PC-9 (cell line): Measurements from ENCODE around the gene SH3RF3. TPM values are rescaled to one million over a fixed set of nuclear protein-coding genes. Genes with fewer than 3 reads are reported as not detected.

Experiments
- BruUV-seq: library from RNA; stranded (reverse); fragments of 400-500 nt; replicated peaks from 2 replicates; lab custom pipeline; 2021; lab: Mats Ljungman, UMichigan
- CTCF ChIA-PET: fragments of 300-600 bp; sonication (Branson Sonifier 250); formaldehyde crosslinking; loops from one replicate; lab custom pipeline; 2022; ENCODE audit warnings: antibody characterized with exemption; lab: Charles Lee
- POLR2A ChIA-PET: fragments of 300-600 bp; sonication (Branson Sonifier 250); formaldehyde crosslinking; loops from one replicate; lab custom pipeline; 2022; ENCODE audit warnings: antibody characterized with exemption; ENCODE audit not compliant: unreplicated experiment; lab: Charles Lee
- DNase-seq, 2 experiments: peaks; one replicate each; pipeline versions ENCODE4 v3.0.0 to v3.0.0-alpha.2; 2015 to 2022; ENCODE audit warnings: mixed read lengths in 1 of 2
- H2AFZ ChIP-seq: fragments of 200-600 bp; sonication (generic); 2 replicates; pipeline ENCODE4 v1.8.1; 2017; ENCODE audit warnings: antibody characterized with exemption
- H3F3A ChIP-seq: fragments of 200-600 bp; sonication (generic); 2 replicates; pipeline ENCODE4 v1.8.1; 2017; ENCODE audit warnings: antibody characterized with exemption, mild to moderate bottlenecking, low read depth; ENCODE audit not compliant: insufficient read depth
- H3K27ac ChIP-seq: fragments of 200-600 bp; sonication (generic); 2 replicates; pipeline ENCODE4 v1.6.1; 2016; ENCODE audit warnings: mixed run types
- H3K27me3 ChIP-seq: fragments of 200-600 bp; sonication (generic); 2 replicates; pipeline ENCODE4 v1.6.1; 2016; ENCODE audit warnings: low read depth, mixed run types; ENCODE audit not compliant: insufficient read depth
- H3K36me3 ChIP-seq: fragments of 200-600 bp; sonication (generic); 2 replicates; pipeline ENCODE4 v1.6.1; 2016; ENCODE audit warnings: low read depth, mixed run types
- H3K4me1 ChIP-seq: fragments of 200-600 bp; sonication (generic); replicated peaks from 2 replicates; pipeline ENCODE4 v1.6.1; 2016; ENCODE audit warnings: mixed run types; ENCODE audit not compliant: insufficient read depth
- H3K4me2 ChIP-seq: fragments of 200-600 bp; sonication (generic); 2 replicates; pipeline ENCODE4 v1.6.1; 2017; ENCODE audit warnings: mixed run types
- H3K4me3 ChIP-seq: fragments of 200-600 bp; sonication (generic); 2 replicates; pipeline ENCODE4 v1.6.1; 2016; ENCODE audit warnings: mixed run types
- H3K79me2 ChIP-seq: fragments of 200-600 bp; sonication (generic); 2 replicates; pipeline ENCODE4 v1.6.1; 2017; ENCODE audit warnings: low read depth, mixed run types
- H3K9me2 ChIP-seq: fragments of 200-600 bp; sonication (generic); 2 replicates; pipeline ENCODE4 v1.8.1; 2017; ENCODE audit warnings: mild to moderate bottlenecking; ENCODE audit not compliant: insufficient read depth
- H3K9me3 ChIP-seq: fragments of 200-600 bp; sonication (generic); 2 replicates; pipeline ENCODE4 v1.8.1; 2016; ENCODE audit warnings: low read depth; ENCODE audit not compliant: insufficient read depth
- H4K20me1 ChIP-seq: fragments of 200-600 bp; sonication (generic); 2 replicates; pipeline ENCODE4 v1.8.1; 2017; ENCODE audit not compliant: insufficient read depth
- EZH2 ChIP-seq: fragments of 200-600 bp; sonication (generic); IDR thresholded peaks from 2 replicates; pipeline ENCODE4 v1.8.0; 2017; ENCODE audit warnings: antibody characterized with exemption, low read depth
- intact Hi-C: fragments of 100-400 bp; cut with micrococcal nuclease; formaldehyde crosslinking; loops from one replicate; pipeline ENCODE4 v1.10.0; 2022; ENCODE audit not compliant: unreplicated experiment
- total RNA-seq: library from RNA; stranded (reverse); gene quantifications from 2 replicates; pipeline ENCODE4 v1.2.3, GENCODE V29; 2021
- TF ChIP-seq, protein P1 (sequence below): fragments of 200-600 bp; sonication (generic); conservative IDR thresholded peaks from 2 replicates; pipeline ENCODE4 v1.6.1; 2017; ENCODE audit warnings: mixed run types, antibody characterized with exemption, mild to moderate bottlenecking, moderate library complexity

SH3RF3 gene
- total RNA-seq, 1 experiment from 2014 or later, result 6.1 TPM

DNA sequence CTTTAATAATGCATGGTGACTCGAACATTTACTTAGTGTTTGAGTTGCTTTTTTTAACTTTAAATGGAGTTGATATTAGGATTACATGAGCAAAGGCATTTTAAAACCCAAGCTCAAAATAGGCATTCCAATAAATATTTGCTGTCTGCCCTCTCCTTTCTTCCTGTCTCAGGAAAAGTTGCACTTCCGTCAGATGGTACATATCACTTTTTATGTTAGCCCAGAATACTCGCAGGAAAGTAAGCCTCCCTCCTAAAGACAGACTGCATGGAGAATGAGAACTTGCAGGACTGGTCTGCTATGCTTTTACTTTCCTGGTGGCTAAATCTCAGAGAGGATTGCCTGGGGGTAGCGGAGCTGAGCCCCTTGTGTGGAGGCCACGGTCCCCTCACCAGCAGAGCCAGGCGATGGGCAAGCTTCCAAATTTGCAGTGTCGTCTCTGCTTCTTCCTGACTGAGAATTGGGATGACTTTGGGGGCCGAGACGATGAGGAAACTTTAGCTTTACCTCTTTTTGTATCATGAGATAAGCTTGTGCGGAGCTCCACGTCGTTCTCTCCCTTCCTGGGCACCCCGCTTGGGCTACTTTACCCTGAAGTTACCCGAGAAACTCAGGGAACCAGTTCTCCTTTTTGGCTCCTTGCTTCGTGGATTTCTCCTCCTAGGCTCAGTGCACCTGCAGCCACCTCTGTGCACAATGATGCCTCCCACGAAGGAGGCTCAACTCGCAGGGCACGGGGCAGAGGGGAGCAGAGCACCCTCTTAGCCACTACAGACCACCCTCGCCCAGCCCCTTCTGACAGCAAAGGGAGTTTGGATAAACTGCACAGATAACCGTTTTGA, 223.3 kb downstream of the SH3RF3 start:
- ChIA-PET CTCF (no interaction called here), POLR2A (interaction anchor here (0.7 kb wide), 1 partner anchor 147 kb away, joined by 3 read pairs; no protein-coding TSS in a partner anchor)
- Histone ChIP-seq H3K79me2 (no peaks in the 10 kb centered on the region), H3K9me2 (no peaks in the 10 kb centered on the region), H3K4me1 (0 out of 2 replicates have a peak, but pooled peaks cover 8% of the 10 kb centered on the region), H3K36me3 (no peaks in the 10 kb centered on the region), H3K4me3 (no peak overlapping the region), H4K20me1 (0 out of 2 replicates have a peak, but pooled peaks cover 4% of the 10 kb centered on the region), H3K9me3 (no peaks in the 10 kb centered on the region), H3K27ac (no peak overlapping the region), H3F3A (peaks cover 7% of the 10 kb centered on the region), H3K4me2 (no peak overlapping the region), H3K27me3 (no peaks in the 10 kb centered on the region), H2AFZ (no peak overlapping the region)
- no peak for DNase-seq
- no TSS peak for BruUV-seq
- intact Hi-C loops, result no loop called here
- no peak for TF ChIP-seq EZH2
- TF ChIP-seq, protein P1, sequence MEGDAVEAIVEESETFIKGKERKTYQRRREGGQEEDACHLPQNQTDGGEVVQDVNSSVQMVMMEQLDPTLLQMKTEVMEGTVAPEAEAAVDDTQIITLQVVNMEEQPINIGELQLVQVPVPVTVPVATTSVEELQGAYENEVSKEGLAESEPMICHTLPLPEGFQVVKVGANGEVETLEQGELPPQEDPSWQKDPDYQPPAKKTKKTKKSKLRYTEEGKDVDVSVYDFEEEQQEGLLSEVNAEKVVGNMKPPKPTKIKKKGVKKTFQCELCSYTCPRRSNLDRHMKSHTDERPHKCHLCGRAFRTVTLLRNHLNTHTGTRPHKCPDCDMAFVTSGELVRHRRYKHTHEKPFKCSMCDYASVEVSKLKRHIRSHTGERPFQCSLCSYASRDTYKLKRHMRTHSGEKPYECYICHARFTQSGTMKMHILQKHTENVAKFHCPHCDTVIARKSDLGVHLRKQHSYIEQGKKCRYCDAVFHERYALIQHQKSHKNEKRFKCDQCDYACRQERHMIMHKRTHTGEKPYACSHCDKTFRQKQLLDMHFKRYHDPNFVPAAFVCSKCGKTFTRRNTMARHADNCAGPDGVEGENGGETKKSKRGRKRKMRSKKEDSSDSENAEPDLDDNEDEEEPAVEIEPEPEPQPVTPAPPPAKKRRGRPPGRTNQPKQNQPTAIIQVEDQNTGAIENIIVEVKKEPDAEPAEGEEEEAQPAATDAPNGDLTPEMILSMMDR, result no peak

DNA sequence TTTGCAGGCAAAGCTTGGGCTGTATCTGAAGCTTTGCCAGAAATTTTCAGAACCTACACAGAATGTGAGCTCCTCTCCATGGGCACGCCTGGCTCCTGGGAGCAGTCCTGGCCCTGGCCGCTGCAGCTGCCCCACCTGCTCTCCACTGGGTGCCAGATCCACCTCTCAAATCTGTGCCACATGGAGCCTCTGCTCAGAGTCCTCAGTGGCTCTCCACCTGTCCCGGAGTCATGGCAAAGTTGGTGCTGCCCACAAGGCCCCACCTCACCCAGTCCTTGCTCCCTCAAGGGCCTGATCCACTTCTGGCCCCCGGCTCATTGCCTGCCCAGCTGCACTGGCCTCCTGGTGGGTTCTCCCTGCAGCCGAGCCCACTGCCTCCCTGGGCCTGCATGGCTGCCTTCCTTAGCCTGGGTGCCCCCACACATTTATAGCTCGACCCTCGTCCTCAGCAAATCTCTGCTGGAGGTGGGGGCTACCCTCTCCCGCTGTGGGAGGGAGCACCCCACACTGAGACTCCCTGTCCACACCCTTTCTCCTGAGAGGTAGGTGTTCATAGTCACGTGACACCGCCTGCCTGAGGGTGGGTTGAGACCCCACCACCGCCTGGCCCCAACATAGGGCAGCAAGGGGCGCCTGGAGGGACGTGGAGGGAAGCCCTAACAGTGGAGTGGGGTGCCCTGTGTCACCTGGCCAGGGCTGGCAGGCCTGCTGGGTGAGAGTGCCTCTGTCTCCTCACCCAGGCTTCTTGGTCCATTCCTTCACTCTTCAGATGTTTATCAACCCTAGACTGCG, 224.1 kb downstream of the SH3RF3 start:
- Histone ChIP-seq H3K9me3 (no peaks in the 10 kb centered on the region; the same call in 1 of the 2 replicates), H4K20me1 (0 out of 2 replicates have a peak, but pooled peaks cover 4% of the 10 kb centered on the region), H3K4me2 (no peak overlapping the region), H3K27ac (no peak overlapping the region), H3K79me2 (no peaks in the 10 kb centered on the region), H3K4me3 (no peak overlapping the region), H3K36me3 (no peaks in the 10 kb centered on the region), H2AFZ (no peak overlapping the region), H3F3A (peaks cover 7% of the 10 kb centered on the region), H3K4me1 (0 out of 2 replicates have a peak, but pooled peaks cover 8% of the 10 kb centered on the region), H3K9me2 (no peaks in the 10 kb centered on the region), H3K27me3 (no peaks in the 10 kb centered on the region)
- BruUV-seq, result no TSS peak
- intact Hi-C loops, result no loop called here
- ChIA-PET POLR2A (interaction anchor here (0.6 to 0.7 kb wide), 2 partner anchors 28 to 146 kb away, joined by 3 to 5 read pairs; no protein-coding TSS in a partner anchor), CTCF (no interaction called here)
- no peak for TF ChIP-seq EZH2
- TF ChIP-seq, protein P1, result no peak
- no peak for DNase-seq
